ENCODE results near the gene VRK1. TPM values are rescaled to one million over a fixed set of nuclear protein-coding genes. Genes with fewer than 3 reads are reported as not detected.

VRK1 gene
- total RNA-seq, 1 donor from 2014 or later = 9.3 TPM

GRCh38 chr14:96843137-96843536, 46.0 kb downstream of the VRK1 start:
- H3K27ac Mint-ChIP-seq (ENCODE audit: unreplicated experiment) = no peak overlapping the region
- no peaks in the 10 kb centered on the region for H3K36me3 Mint-ChIP-seq (ENCODE audit: low read depth)
- no peaks in the 10 kb centered on the region for H3K27me3 Mint-ChIP-seq (ENCODE audit: low read depth)
- no peak overlapping the region for H3K4me3 Mint-ChIP-seq (ENCODE audit: unreplicated experiment)
- H3K4me1 Mint-ChIP-seq (ENCODE audit: low read depth) = no peaks in the 10 kb centered on the region
- no peaks in the 10 kb centered on the region for H3K9me3 Mint-ChIP-seq (ENCODE audit: low read depth)
- TF ChIP-seq, protein P1, sequence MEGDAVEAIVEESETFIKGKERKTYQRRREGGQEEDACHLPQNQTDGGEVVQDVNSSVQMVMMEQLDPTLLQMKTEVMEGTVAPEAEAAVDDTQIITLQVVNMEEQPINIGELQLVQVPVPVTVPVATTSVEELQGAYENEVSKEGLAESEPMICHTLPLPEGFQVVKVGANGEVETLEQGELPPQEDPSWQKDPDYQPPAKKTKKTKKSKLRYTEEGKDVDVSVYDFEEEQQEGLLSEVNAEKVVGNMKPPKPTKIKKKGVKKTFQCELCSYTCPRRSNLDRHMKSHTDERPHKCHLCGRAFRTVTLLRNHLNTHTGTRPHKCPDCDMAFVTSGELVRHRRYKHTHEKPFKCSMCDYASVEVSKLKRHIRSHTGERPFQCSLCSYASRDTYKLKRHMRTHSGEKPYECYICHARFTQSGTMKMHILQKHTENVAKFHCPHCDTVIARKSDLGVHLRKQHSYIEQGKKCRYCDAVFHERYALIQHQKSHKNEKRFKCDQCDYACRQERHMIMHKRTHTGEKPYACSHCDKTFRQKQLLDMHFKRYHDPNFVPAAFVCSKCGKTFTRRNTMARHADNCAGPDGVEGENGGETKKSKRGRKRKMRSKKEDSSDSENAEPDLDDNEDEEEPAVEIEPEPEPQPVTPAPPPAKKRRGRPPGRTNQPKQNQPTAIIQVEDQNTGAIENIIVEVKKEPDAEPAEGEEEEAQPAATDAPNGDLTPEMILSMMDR (IDR thresholded peaks at IDR 0.05) = no peak
- DNase-seq (ENCODE audit: low spot score) = no peak

DNA sequence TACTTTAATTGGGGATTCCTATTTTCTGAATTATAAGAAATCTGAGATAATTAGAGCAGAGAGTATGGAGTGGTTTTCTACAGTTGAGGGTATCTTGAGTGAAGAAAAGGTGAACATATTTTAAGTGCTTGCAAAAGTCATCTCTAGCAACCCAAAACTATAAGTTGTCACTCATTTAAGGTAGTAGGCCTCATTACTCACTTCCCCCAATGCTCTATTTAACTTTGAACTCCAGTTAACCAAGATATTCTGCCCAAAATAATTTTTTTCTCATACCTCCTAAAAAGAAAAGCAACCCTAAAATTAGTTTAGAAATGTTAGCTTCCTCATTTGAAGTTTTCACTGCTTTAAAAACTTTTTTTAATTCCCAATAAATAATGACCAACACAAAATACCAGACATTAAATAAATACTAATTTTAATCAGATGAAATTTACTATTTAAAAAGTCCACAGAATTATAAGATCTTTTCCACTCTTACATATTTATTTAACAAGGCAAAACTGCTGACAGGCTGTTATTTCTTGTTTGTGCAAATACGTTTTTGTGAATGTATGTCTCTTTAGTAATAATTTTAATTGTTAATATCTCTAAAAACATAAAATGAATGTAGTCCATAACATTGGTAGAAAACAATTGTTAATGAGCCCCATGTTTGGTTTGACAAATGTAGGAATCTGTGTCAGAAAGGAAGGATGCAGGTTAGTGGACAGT, 47.8 kb downstream of the VRK1 start:
- no peaks in the 10 kb centered on the region for H3K4me1 Mint-ChIP-seq (ENCODE audit: low read depth)
- no peak overlapping the region for H3K4me3 Mint-ChIP-seq (ENCODE audit: unreplicated experiment)
- no peaks in the 10 kb centered on the region for H3K27me3 Mint-ChIP-seq (ENCODE audit: low read depth)
- DNase-seq (ENCODE audit: low spot score) = no peak
- no peaks in the 10 kb centered on the region for H3K9me3 Mint-ChIP-seq (ENCODE audit: low read depth)
- TF ChIP-seq, protein P1 (IDR thresholded peaks at IDR 0.05) = no peak
- H3K36me3 Mint-ChIP-seq (ENCODE audit: low read depth) = peaks cover 2% of the 10 kb centered on the region
- H3K27ac Mint-ChIP-seq (ENCODE audit: unreplicated experiment) = no peak overlapping the region

DNA sequence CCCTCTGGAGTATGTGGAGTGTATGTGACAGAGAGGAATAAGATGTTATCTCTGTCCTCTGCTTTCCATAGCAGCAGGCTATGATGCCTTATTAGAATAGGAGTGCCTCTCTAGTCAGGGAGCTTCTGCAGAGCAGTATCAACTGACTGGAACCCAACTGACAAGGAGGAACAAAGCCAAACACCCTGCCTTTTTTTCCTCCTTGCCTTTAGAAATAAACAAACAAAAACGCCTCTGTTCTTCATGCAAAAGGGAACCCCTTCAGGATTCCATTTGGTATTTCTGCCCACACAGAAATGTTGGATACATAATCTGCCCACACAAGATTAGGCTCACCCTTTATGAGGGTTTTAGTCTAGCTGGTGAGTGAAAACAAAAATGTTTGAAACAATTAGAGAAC, 50.3 kb downstream of the VRK1 start:
- Mint-ChIP-seq H3K27me3 (ENCODE audit: low read depth) (no peaks in the 10 kb centered on the region), H3K4me1 (ENCODE audit: low read depth) (no peaks in the 10 kb centered on the region), H3K9me3 (ENCODE audit: low read depth) (no peaks in the 10 kb centered on the region), H3K4me3 (ENCODE audit: unreplicated experiment) (no peak overlapping the region), H3K27ac (ENCODE audit: unreplicated experiment) (no peak overlapping the region), H3K36me3 (ENCODE audit: low read depth) (peaks cover 2% of the 10 kb centered on the region)
- TF ChIP-seq, protein P1 (IDR thresholded peaks at IDR 0.05) = no peak
- no peak for DNase-seq (ENCODE audit: low spot score)

GRCh38 chr14:96848011-96848410, 50.8 kb downstream of the VRK1 start:
- Mint-ChIP-seq H3K4me1 (ENCODE audit: low read depth) (peaks cover 4% of the 10 kb centered on the region), H3K9me3 (ENCODE audit: low read depth) (no peaks in the 10 kb centered on the region), H3K36me3 (ENCODE audit: low read depth) (peaks cover 2% of the 10 kb centered on the region), H3K4me3 (ENCODE audit: unreplicated experiment) (no peak overlapping the region), H3K27ac (ENCODE audit: unreplicated experiment) (no peak overlapping the region), H3K27me3 (ENCODE audit: low read depth) (no peaks in the 10 kb centered on the region)
- no peak for DNase-seq (ENCODE audit: low spot score)
- TF ChIP-seq, protein P1 (IDR thresholded peaks at IDR 0.05) = no peak

- peaks cover 2% of the 10 kb centered on the region for H3K36me3 Mint-ChIP-seq (ENCODE audit: low read depth)
- H3K4me3 Mint-ChIP-seq (ENCODE audit: unreplicated experiment) = no peak overlapping the region
- no peaks in the 10 kb centered on the region for H3K27me3 Mint-ChIP-seq (ENCODE audit: low read depth)
- TF ChIP-seq, protein P1 (IDR thresholded peaks at IDR 0.05) = no peak
- no peak for DNase-seq (ENCODE audit: low spot score)
- peaks cover 4% of the 10 kb centered on the region for H3K4me1 Mint-ChIP-seq (ENCODE audit: low read depth)
- H3K27ac Mint-ChIP-seq (ENCODE audit: unreplicated experiment) = no peak overlapping the region
- no peaks in the 10 kb centered on the region for H3K9me3 Mint-ChIP-seq (ENCODE audit: low read depth)
These were observed 52.6 kb downstream of the VRK1 start for GRCh38 chr14:96849733-96850132.
